Measurements from ENCODE around the gene MED26.

Gene MED26

DNA sequence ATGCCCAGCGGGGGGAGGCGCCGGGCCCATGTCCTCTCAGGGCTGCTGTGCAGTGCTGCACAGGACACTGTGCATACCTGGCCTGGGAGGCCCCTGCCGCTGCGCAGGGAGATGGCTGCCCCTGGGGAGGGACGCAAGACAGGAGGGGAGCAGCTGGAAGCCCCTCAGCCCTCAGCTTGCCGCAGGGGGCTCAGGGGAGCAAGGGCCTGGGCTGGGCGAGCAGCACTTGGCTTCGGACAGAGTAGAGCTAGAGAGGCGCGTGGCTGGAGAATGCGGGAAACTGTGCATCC lies 96.7 kb downstream of the MED26 start:
- DNase-seq, result no peak

DNA sequence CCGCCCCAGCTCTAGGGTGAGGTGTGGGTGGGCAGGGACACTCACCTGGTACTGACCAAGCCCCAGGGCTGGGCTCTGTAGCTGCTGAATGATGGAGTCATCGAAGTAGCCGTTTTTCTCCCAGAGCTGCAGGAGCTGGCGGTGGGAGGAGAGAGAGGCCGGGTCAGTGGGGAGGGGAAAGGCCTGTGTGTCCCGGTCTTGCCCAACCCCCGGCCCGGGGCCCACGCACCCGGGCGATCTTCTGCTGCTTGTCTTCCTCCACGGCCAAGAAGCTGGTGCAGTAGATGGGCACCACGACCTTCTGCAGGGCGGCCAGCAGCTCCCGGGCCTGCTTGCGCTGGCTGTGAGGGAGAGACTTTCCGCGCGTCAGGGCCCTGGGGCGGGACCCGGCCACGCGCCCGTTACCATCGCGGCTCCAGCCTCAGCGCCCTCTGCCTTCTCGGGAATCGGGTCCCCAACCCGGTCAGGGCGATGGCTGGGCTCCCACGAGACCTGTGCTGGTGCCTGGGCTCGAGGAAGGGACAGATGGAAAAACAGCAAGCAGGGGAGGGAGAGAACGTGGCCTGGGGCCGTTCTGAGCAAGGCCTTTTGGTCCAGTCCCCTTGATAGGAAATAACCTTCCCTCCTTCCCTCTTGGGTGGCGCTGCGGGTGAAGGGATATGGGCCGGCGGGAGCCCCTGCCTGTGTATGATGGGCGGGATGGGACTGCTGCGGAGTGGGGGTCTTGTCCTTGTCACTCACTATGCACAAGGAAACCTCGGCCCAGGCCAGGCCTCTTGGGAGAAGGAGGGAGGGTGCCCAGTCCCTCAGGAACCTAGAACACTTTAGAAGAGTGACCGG lies 97.2 kb downstream of the MED26 start:
- no peak for DNase-seq

DNA sequence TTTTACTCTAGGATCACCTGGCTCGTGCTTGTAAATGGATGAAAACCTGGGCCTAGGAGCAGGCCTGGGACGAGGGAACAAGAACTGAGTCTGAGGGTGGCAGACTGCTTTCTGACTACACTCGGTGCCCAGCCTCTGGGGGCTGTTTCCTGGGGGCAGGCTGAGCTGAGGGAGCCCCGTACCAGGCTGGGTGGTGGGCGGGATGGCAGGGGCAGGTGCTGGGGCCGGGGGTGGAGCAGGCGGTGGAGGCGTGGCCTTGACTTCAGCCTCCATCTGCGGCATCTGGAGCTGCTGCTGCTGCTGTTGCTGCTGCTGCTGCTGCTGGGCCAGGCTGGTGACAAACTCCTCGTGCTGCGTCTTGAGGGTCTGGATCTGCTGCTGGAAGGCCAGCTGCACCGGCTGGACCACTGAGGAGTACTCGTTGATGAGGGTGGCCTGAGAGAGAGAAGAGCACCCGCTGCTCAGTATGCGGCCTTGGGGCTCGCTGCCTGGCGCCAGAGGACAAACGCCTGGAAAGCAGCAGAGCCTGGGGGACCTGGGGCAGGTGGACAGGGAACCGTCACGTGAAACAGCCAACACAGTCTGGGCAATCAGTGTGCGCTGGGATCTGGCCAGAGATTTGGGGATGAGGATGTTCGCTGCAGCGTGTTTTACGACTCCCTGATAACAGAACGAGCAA lies 98.4 kb downstream of the MED26 start:
- DNase-seq, result no peak

DNA sequence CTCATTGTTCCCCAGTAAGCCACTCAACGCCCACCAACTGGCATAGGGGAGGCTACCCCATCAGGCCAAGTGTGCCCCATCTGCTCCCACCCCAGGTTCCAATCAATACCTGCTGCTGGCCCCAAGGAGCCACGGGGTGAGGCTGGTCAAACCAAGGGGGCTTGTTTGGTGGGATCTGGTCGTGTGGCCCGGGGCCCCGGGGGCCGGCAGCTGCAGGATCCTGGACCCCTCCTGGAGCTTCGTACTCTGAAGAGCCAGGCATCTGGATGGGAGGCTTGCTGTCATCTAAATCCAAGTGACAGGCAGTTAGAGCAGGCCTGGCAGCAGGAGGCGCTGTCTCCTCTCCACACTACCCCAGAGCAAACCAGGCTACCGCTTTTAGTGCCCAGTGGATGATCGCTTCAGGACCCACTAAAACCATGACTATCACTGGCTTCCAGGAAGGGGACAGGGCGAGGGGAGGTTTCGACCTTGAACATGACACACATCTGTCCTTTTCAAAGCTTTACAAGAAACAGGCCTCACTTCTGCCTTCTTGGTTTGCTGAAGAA lies 100.0 kb downstream of the MED26 start:
- DNase-seq, result no peak

DNA sequence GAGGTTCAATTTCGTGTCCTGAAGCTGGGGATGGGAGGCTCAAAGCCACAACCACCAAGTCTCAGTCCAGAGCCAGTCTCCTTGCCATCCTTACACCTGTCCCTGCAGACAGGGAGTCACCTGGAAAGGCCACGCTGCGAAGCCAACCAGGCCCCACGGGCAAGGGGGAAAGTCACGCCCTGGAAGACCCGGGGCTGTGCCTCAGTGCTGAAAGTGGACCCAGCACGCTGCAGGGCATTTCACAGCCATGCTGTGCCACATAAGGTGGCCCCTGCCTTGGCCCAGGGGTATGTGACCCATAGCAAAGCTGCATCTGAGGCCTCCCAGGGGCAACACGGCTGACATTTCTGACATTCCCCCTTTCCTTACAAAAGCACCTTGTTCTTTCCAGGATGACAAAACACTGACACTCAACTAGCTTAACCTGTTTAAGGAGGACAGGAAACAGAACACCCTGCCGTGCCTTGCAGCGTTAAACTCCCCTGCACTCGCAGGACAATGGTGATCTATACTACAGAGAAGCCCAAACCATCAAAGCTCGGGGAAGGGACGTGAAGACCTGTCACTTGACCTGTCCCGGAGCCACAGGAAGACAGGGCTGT lies 100.6 kb downstream of the MED26 start:
- DNase-seq, result no peak

DNA sequence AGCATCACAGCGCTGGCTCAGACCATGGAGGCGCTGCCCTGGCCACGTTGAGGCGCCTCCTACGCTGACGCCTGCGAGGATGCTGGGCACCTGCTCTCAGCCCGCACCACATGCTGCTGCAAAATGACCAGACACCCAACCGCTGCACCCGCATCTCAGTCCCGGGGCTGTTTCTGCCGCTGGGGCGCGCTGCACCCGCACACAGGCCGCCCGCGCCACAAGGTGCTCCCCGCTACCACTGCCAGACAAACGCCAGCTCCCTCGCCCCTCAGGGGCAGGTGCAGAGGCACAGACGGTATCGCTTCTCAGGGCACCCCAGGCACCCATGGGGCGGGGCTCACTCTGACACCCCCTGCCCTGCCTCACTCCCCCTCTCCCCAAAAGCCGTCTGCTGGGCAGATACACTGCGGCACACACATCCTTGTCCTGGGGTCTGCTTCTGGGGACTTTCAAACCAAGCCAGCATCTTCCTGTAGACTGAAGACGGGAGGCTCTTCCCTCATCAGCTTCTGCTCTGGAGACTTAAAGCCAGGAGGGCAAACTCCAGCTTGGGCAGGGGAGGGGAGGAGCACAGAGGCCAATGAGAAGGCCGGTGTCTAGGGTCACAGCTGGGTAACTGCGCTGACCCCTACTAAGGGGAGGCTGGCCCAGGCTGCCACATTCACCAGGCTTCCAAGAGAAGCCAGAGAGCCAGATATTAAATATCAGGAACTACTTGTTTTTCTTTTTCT lies 102.1 kb downstream of the MED26 start:
- no peak for DNase-seq

DNA sequence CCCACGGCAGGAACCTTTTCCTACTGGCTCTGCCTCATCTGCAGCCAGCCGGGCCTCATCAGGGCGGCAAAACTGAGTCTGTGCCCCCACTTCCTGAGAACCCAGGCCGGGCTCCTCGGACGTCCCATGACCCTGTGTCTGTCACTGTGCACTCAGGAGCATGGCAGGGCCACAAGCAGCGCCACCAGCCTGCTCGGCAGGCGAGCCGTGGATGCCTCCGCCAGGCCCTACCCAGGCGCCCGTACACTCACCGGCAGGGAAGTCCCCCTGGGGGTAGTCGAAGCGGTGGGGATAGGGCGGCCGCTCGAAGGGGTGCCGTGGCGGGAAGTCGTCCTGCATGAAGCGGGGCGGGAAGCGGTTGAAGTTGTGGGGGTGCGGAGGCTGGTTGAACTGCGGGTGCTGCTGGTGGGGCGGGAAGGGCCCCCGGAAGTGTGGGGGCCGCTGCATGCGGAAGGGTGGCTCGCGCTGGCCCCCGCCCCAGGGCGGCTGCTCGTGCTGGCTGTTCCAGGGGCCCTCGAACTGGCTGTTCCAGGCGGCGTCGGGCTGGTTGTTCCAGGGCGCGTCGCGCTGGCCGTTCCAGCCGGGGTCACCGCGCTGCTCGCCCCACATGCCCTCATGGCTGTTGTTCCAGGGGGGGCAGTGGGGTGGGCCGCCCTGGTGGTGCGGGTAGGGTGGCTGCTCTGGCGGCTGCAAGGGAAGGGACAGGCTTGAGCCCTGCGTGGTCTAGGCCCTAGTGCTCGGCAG lies 102.8 kb downstream of the MED26 start:
- no peak for DNase-seq
